ENCODE data around the gene NTM.

The NTM gene

GRCh38 chr11:131980199-131980598 is 609.8 kb downstream of the NTM start:
- TF ChIP-seq ZFX (IDR thresholded peaks at IDR 0.05) (no peak), CTCF (conservative IDR thresholded peaks at IDR 0.05) (no peak)
- no peak overlapping the region for H3K27ac ChIP-seq

DNA sequence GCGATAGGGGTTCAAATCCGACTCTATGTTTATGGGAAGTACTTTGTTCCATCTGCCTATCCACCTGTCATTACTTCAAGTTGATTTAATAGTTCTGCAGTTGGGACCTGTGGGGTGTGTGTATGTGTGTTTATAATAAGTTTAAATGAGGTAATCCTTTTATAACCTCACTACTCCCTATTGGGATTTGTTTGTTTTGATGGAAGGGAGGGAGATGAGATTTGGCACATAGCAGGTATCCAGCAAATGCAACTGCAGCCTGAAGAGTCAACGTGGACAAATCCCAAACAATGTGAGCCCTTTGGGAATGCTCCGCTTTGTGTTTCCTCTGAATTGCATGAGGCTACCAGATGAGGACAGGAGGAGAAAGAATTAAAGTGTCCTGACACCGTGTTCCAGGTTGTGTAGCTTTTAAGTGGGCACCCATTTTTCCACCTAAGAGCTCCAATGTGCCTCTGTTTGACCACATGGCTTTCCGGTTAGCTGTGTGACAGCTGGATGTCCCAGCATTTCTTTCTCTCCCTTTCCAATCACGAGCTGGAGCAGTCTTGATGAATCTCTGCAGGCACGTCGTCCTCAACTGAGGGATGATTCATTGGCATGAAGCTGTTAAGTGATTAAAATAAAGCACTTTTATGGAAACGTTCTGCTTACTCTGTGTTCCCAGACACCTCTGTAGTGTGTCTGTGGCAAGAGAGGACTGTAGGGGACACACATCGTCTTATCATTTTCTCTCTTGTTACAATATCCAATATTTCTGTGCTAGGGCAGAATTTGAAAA is 610.7 kb downstream of the NTM start:
- H3K27ac ChIP-seq, result no peak overlapping the region
- TF ChIP-seq CTCF (conservative IDR thresholded peaks at IDR 0.05) (no peak), ZFX (IDR thresholded peaks at IDR 0.05) (no peak)

GRCh38 chr11:131982154-131982553 is 611.7 kb downstream of the NTM start:
- no peak for TF ChIP-seq ZFX (IDR thresholded peaks at IDR 0.05)
- TF ChIP-seq CTCF (conservative IDR thresholded peaks at IDR 0.05), result no peak
- no peak overlapping the region for H3K27ac ChIP-seq

- TF ChIP-seq ZFX (IDR thresholded peaks at IDR 0.05), result no peak
- TF ChIP-seq CTCF (conservative IDR thresholded peaks at IDR 0.05), result no peak
These were observed 615.5 kb downstream of the NTM start for GRCh38 chr11:131985846-131986301.

GRCh38 chr11:131987703-131988102 is 617.3 kb downstream of the NTM start:
- no peak for TF ChIP-seq ZFX (IDR thresholded peaks at IDR 0.05)
- no peak for TF ChIP-seq CTCF (conservative IDR thresholded peaks at IDR 0.05)
- H3K27ac ChIP-seq, result no peak overlapping the region

More at GRCh38 chr11:131985846-131986301, 615.5 kb downstream of the NTM start:
- H3K27ac ChIP-seq, result no peak overlapping the region

- TF ChIP-seq ZFX (IDR thresholded peaks at IDR 0.05) (no peak), CTCF (conservative IDR thresholded peaks at IDR 0.05) (no peak)
- H3K27ac ChIP-seq, result no peak overlapping the region
These were observed 621.2 kb downstream of the NTM start for GRCh38 chr11:131991606-131992005.

DNA sequence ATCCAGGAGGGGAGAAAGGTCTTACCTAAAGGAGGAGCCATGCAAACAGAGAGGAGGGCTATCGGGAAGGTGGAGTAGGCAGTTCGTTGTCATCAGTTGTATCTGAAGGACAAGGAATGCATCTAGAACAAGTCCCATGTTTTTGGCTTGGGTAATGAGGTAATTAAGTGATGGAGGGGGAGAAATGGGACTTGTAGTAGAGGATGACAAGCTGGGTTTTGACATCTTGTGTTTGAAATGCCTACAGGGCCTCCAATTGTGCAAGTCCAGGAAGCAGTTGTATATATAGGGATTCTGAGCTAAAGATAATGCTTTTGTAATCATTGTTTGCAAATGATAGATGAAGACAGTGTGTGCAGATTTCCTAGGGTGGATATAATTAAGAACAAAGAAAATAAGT is 622.8 kb downstream of the NTM start:
- H3K27ac ChIP-seq, result no peak overlapping the region
- no peak for TF ChIP-seq CTCF (conservative IDR thresholded peaks at IDR 0.05)
- TF ChIP-seq ZFX (IDR thresholded peaks at IDR 0.05), result no peak

Data from C4-2B (cell line).